Activated T-helper 1 cell treated with anti-CD3 and anti-CD28 coated beads, Interleukin-2, amount 50 U/mL, for 16 hours (primary cell): Measurements from ENCODE around the gene CCNI2.

Source experiments
- DNase-seq, 2 donors: peaks; one replicate each; pipeline ENCODE4 v3.0.0-alpha.2; 2020; ENCODE audit warnings: low read depth in 1 of 2, low spot score in 1 of 2

The CCNI2 gene

GRCh38 chr5:132749506-132749905 lies 2.3 kb downstream of the CCNI2 start:
- no peak for DNase-seq

- no peak for DNase-seq
These were observed 3.4 kb downstream of the CCNI2 start for GRCh38 chr5:132750471-132751230.

GRCh38 chr5:132751444-132751843 lies 4.2 kb downstream of the CCNI2 start:
- DNase-seq = no peak

- no peak for DNase-seq
These were observed 4.8 kb downstream of the CCNI2 start for GRCh38 chr5:132751971-132752580.

- no peak for DNase-seq
These were observed 5.4 kb downstream of the CCNI2 start for GRCh38 chr5:132752581-132753125.

- DNase-seq = no peak
These were observed 6.1 kb downstream of the CCNI2 start for GRCh38 chr5:132753135-132753987.

- DNase-seq = no peak
These were observed 6.9 kb downstream of the CCNI2 start for GRCh38 chr5:132754111-132754510.

GRCh38 chr5:132754947-132755346 lies 7.7 kb downstream of the CCNI2 start:
- DNase-seq = no peak

- no peak for DNase-seq
These were observed 9.3 kb downstream of the CCNI2 start for GRCh38 chr5:132756542-132756941.

GRCh38 chr5:132758451-132758850 lies 11.2 kb downstream of the CCNI2 start:
- DNase-seq = no peak

- no peak for DNase-seq
These were observed 12.2 kb downstream of the CCNI2 start for GRCh38 chr5:132759114-132760048.

GRCh38 chr5:132760049-132760420 lies 12.8 kb downstream of the CCNI2 start:
- no peak for DNase-seq

- no peak for DNase-seq
These were observed 13.5 kb downstream of the CCNI2 start for GRCh38 chr5:132760601-132761317.

GRCh38 chr5:132761321-132762240 lies 14.4 kb downstream of the CCNI2 start:
- DNase-seq = no peak

GRCh38 chr5:132762246-132763000 lies 15.2 kb downstream of the CCNI2 start:
- DNase-seq = no peak

GRCh38 chr5:132763181-132764036 lies 16.2 kb downstream of the CCNI2 start:
- DNase-seq = no peak

- no peak for DNase-seq
These were observed 16.8 kb downstream of the CCNI2 start for GRCh38 chr5:132764051-132764450.
